Gastrocnemius medialis (tissue), 4 donors: Measurements from ENCODE around the gene PSG7.
"Not testable (repeated sequence)": the region's sequence is repeated elsewhere in the genome, so short reads cannot be mapped to it uniquely, and the experiment has no call there.

Experiments used
- CTCF ChIP-seq, 5 experiments: fragments of 450-650 bp in 3 of 5; fragments of 200-600 bp in 2 of 5; sonication (generic) in 2 of 5; IDR thresholded peaks in 4 of 5; conservative IDR thresholded peaks in 1 of 5; 1 replicate in 4 of 5; 2 replicates in 1 of 5; pipeline ENCODE4 v1.5.1; 2016 to 2019; ENCODE audit warnings: antibody characterized with exemption in 5 of 5, mild to moderate bottlenecking in 3 of 5, moderate library complexity in 3 of 5
- POLR2A ChIP-seq, 2 donors: fragments of 450-650 bp; IDR thresholded peaks; one replicate each; pipeline ENCODE4 v1.6.1; 2017; ENCODE audit warnings: antibody characterized with exemption in 2 of 2, mild to moderate bottlenecking in 2 of 2, moderate library complexity in 2 of 2

- TF ChIP-seq CTCF (IDR thresholded peaks at IDR 0.05 in 4 of 5, conservative IDR thresholded peaks at IDR 0.05 in 1 of 5); POLR2A (IDR thresholded peaks at IDR 0.05): not testable (repeated sequence)
These were observed 14.5 kb upstream of the PSG7 start for GRCh38 chr19:42951476-42951875.
